Upper lobe of right lung (tissue), 1 donor: ENCODE results near the gene HS3ST5. TPM values are rescaled to one million over a fixed set of nuclear protein-coding genes. Genes with fewer than 3 reads are reported as not detected.

Experiments
- ATAC-seq: fragments of 200-7000 bp; cut with Tn5 transposase; one replicate; pipeline ENCODE4 v1.9.1; 2020; ENCODE audit warnings: mild to moderate bottlenecking, moderate library complexity
- DNase-seq: peaks from one replicate; pipeline ENCODE4 v3.0.0-alpha.2; 2020
- H3K27ac ChIP-seq: fragments of 200-600 bp; one replicate; pipeline ENCODE4 v1.8.0; 2022
- H3K27me3 ChIP-seq: fragments of 200-600 bp; one replicate; pipeline ENCODE4 v1.8.0; 2022; ENCODE audit warnings: mild to moderate bottlenecking
- H3K36me3 ChIP-seq: fragments of 200-600 bp; one replicate; pipeline ENCODE4 v1.8.0; 2022
- H3K4me1 ChIP-seq: fragments of 200-600 bp; one replicate; pipeline ENCODE4 v1.8.0; 2022
- H3K4me3 ChIP-seq: fragments of 200-600 bp; one replicate; pipeline ENCODE4 v1.8.0; 2022; ENCODE audit warnings: mild to moderate bottlenecking
- H3K9me3 ChIP-seq: fragments of 200-600 bp; one replicate; pipeline ENCODE4 v1.8.0; 2022
- intact Hi-C: fragments of 100-400 bp; cut with DNase I; formaldehyde crosslinking; loops from one replicate; pipeline ENCODE4 v1.11.0; 2022
- total RNA-seq: library from RNA; stranded (reverse); fragmentation: NEBNext Ultra II Directional; extraction: Animal tissue kit (Norgen Biotek cat#: 25700); gene quantifications from one replicate; pipeline ENCODE4 v1.2.1, GENCODE V29; 2021
- TF ChIP-seq, protein P1 (sequence below): fragments of 200-600 bp; IDR thresholded peaks from one replicate; pipeline ENCODE4 v1.8.0; 2022; ENCODE audit warnings: antibody characterized with exemption
- donor health status: DM: no; HTN: yes; CAD: no; lungs with severe emphysema.

Gene HS3ST5
- total RNA-seq, 1 donor from 2014 or later: not detected

DNA sequence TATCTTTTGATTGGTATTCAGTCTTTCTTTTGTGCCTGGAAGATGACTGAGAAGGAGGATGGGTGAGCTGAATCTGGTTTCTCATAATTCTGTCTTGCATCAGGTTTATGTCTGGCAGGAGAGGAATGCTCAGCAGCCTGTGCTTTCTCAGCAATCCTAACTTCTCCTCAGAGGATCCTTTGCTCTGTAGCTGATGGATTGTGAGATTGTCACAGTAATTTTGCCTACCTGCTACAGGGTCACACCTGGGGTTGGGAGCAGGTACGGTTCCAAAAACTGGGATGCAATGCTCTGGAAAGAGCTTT lies 2.1 kb upstream of the HS3ST5 start:
- no peak for DNase-seq
- Histone ChIP-seq H3K9me3 (no peaks in the 10 kb centered on the region), H3K4me3 (no peak overlapping the region), H3K36me3 (no peaks in the 10 kb centered on the region), H3K27ac (no peak overlapping the region), H3K27me3 (peaks cover 36% of the 10 kb centered on the region), H3K4me1 (no peaks in the 10 kb centered on the region)
- intact Hi-C loops: no loop called here
- no peak for ATAC-seq
- TF ChIP-seq, protein P1, sequence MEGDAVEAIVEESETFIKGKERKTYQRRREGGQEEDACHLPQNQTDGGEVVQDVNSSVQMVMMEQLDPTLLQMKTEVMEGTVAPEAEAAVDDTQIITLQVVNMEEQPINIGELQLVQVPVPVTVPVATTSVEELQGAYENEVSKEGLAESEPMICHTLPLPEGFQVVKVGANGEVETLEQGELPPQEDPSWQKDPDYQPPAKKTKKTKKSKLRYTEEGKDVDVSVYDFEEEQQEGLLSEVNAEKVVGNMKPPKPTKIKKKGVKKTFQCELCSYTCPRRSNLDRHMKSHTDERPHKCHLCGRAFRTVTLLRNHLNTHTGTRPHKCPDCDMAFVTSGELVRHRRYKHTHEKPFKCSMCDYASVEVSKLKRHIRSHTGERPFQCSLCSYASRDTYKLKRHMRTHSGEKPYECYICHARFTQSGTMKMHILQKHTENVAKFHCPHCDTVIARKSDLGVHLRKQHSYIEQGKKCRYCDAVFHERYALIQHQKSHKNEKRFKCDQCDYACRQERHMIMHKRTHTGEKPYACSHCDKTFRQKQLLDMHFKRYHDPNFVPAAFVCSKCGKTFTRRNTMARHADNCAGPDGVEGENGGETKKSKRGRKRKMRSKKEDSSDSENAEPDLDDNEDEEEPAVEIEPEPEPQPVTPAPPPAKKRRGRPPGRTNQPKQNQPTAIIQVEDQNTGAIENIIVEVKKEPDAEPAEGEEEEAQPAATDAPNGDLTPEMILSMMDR: no peak

DNA sequence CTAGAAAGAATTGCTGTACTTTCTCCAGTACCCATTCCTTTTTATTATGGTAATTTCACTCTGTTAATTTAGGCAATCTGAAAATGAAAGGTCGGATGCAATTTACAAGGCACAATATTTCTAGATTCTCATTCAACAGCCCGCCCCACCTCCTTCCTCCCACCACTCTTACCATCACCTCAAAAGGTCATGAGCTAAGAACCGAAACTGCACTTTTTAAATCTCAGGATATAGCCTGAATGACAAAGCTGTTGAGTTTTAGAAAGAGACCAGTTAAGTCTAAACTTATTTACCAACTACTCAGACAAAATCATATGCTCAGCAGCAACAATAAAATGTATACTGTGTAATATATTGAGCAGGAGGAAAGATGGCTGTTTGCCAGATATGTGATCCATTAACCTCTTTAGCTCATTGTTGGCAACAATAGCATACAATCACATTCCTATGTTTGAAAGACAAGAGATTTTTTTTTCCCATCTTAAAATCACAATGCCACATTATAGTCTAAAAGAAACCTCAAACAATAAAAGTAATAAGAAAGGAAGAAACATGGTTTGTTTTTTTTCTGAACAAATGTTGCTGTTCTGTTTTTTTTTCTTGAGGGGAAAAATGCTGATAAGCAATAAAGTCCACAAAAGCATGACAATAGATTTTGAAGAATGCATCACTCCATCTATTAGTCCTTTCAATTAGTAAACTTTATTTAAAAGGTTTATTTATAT lies 1.6 kb upstream of the HS3ST5 start:
- DNase-seq (no peak), ATAC-seq (no peak)
- H3K27ac ChIP-seq: no peak overlapping the region
- no peaks in the 10 kb centered on the region for H3K4me1 ChIP-seq
- peaks cover 36% of the 10 kb centered on the region for H3K27me3 ChIP-seq
- intact Hi-C loops: no loop called here
- H3K36me3 ChIP-seq: no peaks in the 10 kb centered on the region
- H3K9me3 ChIP-seq: no peaks in the 10 kb centered on the region
- H3K4me3 ChIP-seq: no peak overlapping the region
- TF ChIP-seq, protein P1: no peak

DNA sequence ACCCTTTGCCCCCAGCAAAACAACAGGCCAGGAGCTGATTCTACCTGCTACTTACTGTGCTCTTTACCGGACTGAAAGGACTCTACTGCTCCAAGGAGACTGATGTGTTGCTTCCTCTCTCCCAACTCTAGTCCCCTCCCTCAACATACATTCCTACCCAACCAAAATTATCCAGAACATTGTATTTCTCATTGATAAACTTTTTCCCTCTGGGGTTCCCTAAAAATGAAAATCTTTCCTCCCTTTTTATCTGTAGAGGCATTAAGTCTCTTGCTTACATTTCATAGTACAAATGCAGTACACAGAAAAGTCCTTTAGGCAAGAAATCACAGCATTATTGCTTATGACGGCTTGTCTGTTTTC lies 940 bp upstream of the HS3ST5 start:
- peaks cover 36% of the 10 kb centered on the region for H3K27me3 ChIP-seq
- no peak overlapping the region for H3K4me3 ChIP-seq

DNA sequence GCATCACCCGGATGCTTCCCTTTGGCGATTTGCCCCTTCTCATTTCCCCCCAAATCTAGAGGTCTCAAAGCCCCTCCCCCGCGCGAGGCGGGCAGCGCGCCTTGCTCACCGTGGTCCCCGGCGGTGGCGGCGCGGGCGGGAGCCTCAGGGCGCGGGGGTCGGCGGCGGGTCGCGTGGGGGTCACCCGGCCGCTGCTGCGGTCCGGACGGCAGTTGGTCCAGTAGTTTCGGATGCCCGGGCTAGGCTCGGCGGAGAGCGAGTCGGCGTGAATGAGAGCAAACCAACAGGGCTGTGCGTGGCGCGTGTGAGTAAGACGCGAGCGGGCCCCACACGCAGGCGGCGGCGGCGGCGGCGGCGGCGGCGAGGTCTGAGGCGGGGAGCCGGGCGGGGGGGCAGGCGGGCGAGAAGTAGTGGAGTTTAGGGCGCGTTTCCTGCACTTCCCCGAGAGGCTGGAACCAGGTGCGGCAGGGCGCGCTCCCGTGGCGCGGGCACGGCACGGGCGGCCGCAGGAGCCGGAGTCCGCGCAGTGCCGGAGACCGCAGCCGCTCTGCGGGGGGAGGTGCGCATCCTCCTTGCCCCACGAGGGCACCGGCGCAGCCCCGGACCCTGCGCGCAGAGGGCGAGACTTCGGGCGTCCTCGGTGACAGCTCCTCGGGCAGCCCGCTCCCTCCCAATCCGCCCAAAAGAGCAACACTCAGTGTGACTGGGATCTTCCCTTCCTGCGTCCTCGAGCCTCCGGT lies 567 bp downstream of the HS3ST5 start:
- Histone ChIP-seq H3K4me1 (no peaks in the 10 kb centered on the region), H3K36me3 (no peaks in the 10 kb centered on the region), H3K27ac (no peak overlapping the region), H3K4me3 (peak overlapping the region; percentile 40), H3K9me3 (no peaks in the 10 kb centered on the region), H3K27me3 (peaks cover 32% of the 10 kb centered on the region)
- peak; percentile 68 for ATAC-seq
- intact Hi-C loops: no loop called here
- TF ChIP-seq, protein P1: no peak
- DNase-seq: peak; percentile 62

More for the DNA sequence above, 940 bp upstream of the HS3ST5 start:
- H3K27ac ChIP-seq: no peak overlapping the region
- H3K9me3 ChIP-seq: no peaks in the 10 kb centered on the region
- no peaks in the 10 kb centered on the region for H3K36me3 ChIP-seq
- intact Hi-C loops: no loop called here
- DNase-seq: no peak
- ATAC-seq: no peak
- TF ChIP-seq, protein P1: no peak
- no peaks in the 10 kb centered on the region for H3K4me1 ChIP-seq

DNA sequence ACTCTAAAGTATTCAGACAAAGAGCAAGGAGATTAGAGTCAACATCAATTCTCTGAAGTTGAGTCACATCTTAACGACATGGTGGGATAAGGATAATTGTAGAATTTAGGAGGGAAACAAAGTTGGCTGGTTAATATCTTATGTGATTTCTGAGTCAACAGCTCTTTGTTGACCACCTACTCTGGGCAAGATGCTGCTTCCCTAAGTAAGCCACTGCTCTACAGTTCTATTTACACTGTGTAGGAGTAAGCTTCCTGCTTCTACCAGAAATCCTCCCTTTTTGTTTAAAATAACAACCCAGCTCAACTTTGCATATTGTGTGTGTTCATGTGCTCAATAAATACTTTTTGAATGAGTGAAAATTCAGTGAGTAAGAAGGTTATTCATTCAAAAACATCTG lies 3.1 kb downstream of the HS3ST5 start:
- H3K9me3 ChIP-seq: no peaks in the 10 kb centered on the region
- H3K36me3 ChIP-seq: no peaks in the 10 kb centered on the region
- intact Hi-C loops: no loop called here
- DNase-seq (no peak), ATAC-seq (no peak)
- H3K27ac ChIP-seq: no peak overlapping the region
- no peak overlapping the region for H3K4me3 ChIP-seq
- H3K27me3 ChIP-seq: peaks cover 32% of the 10 kb centered on the region
- no peaks in the 10 kb centered on the region for H3K4me1 ChIP-seq
- TF ChIP-seq, protein P1: no peak
